ENCODE results near the gene HS3ST3A1. TPM values are rescaled to one million over a fixed set of nuclear protein-coding genes. Genes with fewer than 3 reads are reported as not detected.

The HS3ST3A1 gene
- total and polyA plus RNA-seq, 2 of the 8 experiments (the other 6 are each of a cell fraction or from before 2014, with no cell fraction given) = 5.4 to 5.7 TPM

- Histone ChIP-seq H3K4ac (replicated peaks; ENCODE audit: insufficient read length, low read depth, low read length) (no peak overlapping the region), H4K20me1 (replicated peaks in 1 of 2; ENCODE audit: control insufficient read depth in 1 of 2, insufficient read depth in 2 of 2, low read length in 2 of 2) (no peaks in the 10 kb centered on the region), H3K79me1 (ENCODE audit: low read depth, low read length) (no peaks in the 10 kb centered on the region), H2BK12ac (ENCODE audit: low read depth, low read length) (no peak overlapping the region), H3K4me1 (replicated peaks in 1 of 4; ENCODE audit: control insufficient read depth in 3 of 4, insufficient read depth in 4 of 4, low read length in 3 of 4) (peaks cover 0 to 2% (median 0%) of the 10 kb centered on the region in 4 experiments; a peak in 1 of 7 replicates), H2AFZ (ENCODE audit: low read length) (no peak overlapping the region), H3K9ac (replicated peaks in 1 of 4; ENCODE audit: extremely low read depth in 1 of 4, low read depth in 3 of 4, low read length in 3 of 4) (no peak overlapping the region), H4K5ac (ENCODE audit: insufficient read length, low read depth, low read length) (no peak overlapping the region), H3K14ac (ENCODE audit: insufficient read length) (no peak overlapping the region), H2BK15ac (ENCODE audit: low read length) (no peak overlapping the region), H2BK120ac (replicated peaks; ENCODE audit: low read depth, low read length) (no peak overlapping the region), H2BK20ac (ENCODE audit: low read length) (no peak overlapping the region), H3K23me2 (ENCODE audit: low read depth, low read length) (no peaks in the 10 kb centered on the region), H3K79me2 (ENCODE audit: control insufficient read depth in 1 of 2, insufficient read depth in 2 of 2, low read length in 2 of 2) (no peaks in the 10 kb centered on the region), H3K4me2 (ENCODE audit: insufficient read depth in 1 of 2, low read depth in 2 of 2, low read length in 2 of 2) (no peak overlapping the region), H3K4me3 (ENCODE audit: extremely low read depth in 1 of 4, insufficient read depth in 2 of 4, low read depth in 3 of 4, low read length in 4 of 4) (no peak overlapping the region), H3K36me3 (ENCODE audit: control insufficient read depth in 2 of 4, insufficient read depth in 4 of 4, low read length in 3 of 4) (no peaks in the 10 kb centered on the region), H3K27me3 (replicated peaks in 1 of 4; ENCODE audit: control insufficient read depth in 3 of 4, extremely low read depth in 1 of 4, insufficient read depth in 3 of 4, low read length in 3 of 4) (no peaks in the 10 kb centered on the region), H3K27ac (ENCODE audit: low read depth, low read length) (no peak overlapping the region), H2BK5ac (ENCODE audit: low read depth, low read length) (no peak overlapping the region), H4K8ac (ENCODE audit: extremely low read depth, insufficient read depth, low read length) (no peak overlapping the region), H3K9me3 (ENCODE audit: insufficient read depth in 2 of 2, low read depth in 1 of 2, low read length in 1 of 2) (no peaks in the 10 kb centered on the region), H3K18ac (ENCODE audit: extremely low read depth, low read length) (no peak overlapping the region), H2AK5ac (ENCODE audit: low read depth, low read length) (no peak overlapping the region), H3K23ac (ENCODE audit: insufficient read length) (no peak overlapping the region), H4K91ac (replicated peaks; ENCODE audit: insufficient read length, low read length) (no peak overlapping the region), H3K56ac (replicated peaks; ENCODE audit: insufficient read length, low read depth, low read length) (no peak overlapping the region)
- ChIA-PET CTCF (ENCODE audit: partially characterized antibody) (no interaction called here), POLR2A (ENCODE audit: partially characterized antibody) (no interaction called here)
- no peak for TF ChIP-seq POLR2AphosphoS5 (IDR thresholded peaks at IDR 0.05; ENCODE audit: low read depth, low read length)
- no peak for TF ChIP-seq SP1 (IDR thresholded peaks at IDR 0.05; ENCODE audit: low read depth, low read length)
- TF ChIP-seq BRCA1 (IDR thresholded peaks at IDR 0.05; ENCODE audit: low read depth, low read length) = no peak
- 89% methylated on average over 4 of the region's 4 CpGs; no CpG with 5 or more reads in 1 of the 2 experiments for WGBS, 2 experiments (ENCODE audit: extremely low coverage in 1 of 2, insufficient coverage in 1 of 2, insufficient read length in 1 of 2, insufficient replicate concordance in 2 of 2, low coverage in 1 of 2, low lambda C conversion rate in 2 of 2, missing lambda C conversion rate in 1 of 2)
- FAIRE-seq (no peak), DNase-seq (ENCODE audit: low read depth in 1 of 2, low spot score in 2 of 2) (no peak)
Measured at GRCh38 chr17:13650096-13650675, 48.5 kb upstream of the HS3ST3A1 start.
